DMS53 treated with DMSO at 0.1 percent for 48 hours (cell line): ENCODE data around the gene C16orf90.

Experiments
- DNase-seq: peaks from one replicate; lab custom pipeline; 2025; ENCODE audit not compliant: unreplicated experiment; lab: John Stamatoyannopoulos, UW

C16orf90 gene

DNA sequence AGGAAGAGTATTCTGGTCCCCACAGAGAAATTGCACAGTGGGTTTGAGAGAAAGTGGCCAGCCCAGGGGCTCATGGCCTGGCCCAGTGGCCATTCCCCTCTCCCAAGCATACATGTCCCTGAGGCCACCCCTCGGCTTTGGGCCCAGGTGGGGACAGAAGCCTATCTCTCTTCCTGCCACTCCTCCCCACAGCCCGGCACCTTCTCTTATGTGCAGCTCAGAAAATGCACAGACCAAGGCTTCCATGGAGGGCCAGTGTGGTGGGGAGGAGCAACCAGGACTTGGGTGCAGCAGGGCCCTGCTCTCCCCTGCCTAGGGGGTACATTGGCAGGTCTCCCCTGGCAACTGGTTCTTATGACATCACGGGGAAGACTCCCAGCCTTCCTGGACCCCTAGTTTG, at the start of gene C16orf90:
Gene C16orf90 (minus strand): TSS at position 314 of the 400 bp plus-strand sequence. CDS start 68 bp downstream, at position 246.
- no peak for DNase-seq

DNA sequence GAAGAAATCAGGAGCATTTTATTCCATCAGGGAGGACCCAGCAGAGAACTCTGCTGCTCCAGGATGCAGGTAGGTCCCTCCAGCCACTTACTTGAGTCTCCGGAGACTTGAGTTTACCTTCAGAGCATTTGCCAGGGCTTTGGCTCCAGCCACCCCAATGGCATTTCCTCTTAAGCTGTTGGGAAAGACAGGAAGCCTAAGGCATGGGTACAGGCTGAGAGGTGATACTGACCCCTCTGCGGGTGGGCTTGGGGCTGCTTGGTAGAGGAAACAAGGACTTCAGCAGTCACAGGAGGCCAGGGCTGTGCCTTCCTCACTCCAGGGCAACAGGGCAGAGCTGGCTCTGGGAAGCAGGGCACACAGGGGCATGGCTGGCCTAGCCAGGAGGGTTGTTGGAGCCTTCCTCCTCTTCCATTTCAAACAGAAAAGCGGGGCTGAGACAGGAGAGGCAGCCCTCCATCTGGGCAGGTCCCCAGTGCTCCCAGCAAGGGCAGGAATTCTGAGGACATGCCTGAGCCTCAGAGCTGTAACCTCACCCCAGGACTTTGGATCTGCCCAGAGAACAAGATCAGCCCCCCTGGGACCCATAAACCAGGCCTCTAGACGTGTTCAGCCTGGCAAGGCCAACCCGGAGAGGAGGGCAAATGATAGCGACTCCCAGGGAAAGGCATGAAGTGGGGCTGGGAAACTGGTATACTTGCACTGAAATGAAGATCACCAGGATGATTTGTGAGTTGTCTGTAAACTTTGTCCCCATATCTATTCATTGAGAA, 47.5 kb upstream of the C16orf90 start:
- DNase-seq = no peak

GRCh38 chr16:3541527-3542155, 46.4 kb upstream of the C16orf90 start:
- no peak for DNase-seq

GRCh38 chr16:3538222-3538621, 42.9 kb upstream of the C16orf90 start:
- no peak for DNase-seq

DNA sequence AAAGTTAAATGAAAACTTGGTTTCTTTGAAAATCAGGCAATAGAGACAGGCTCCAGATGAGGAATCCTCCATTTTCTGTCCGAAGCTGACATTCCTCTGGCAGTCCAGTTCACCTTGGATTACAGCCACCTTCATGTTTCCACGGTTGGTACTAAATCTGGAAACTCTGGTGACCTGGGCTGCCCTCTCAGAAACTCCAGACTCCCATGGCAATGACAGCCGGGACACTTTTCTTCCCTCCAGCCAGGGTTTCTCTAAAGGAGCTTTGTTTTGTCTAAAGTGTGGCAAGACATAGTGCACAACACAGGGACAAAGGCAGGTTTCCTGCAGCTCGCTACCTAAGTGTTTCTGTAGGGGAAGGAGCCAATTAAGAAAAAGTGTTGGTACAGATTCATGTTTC, 41.6 kb upstream of the C16orf90 start:
- DNase-seq = no peak

DNA sequence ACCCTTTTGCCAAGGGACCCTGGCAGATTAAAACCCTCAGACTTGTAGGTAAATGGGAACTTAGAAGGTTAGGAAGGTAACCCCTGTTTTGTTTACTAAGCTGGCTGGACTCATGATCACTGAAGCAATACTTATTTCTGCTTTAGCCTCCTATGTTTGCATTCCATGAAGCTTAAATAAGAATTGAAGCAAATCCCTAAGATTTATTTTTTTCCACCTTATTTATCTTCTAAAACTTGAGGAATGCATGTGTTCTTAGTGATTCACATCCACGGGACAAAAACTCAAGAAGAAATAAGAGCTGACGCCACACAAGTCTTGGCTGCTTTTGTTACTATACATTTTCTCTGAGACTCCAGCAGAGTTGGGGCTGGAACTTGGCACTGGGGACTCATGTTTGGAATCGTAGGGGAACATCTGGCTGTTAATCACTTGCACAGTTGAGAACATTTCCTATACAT, 41.0 kb upstream of the C16orf90 start:
- no peak for DNase-seq

DNA sequence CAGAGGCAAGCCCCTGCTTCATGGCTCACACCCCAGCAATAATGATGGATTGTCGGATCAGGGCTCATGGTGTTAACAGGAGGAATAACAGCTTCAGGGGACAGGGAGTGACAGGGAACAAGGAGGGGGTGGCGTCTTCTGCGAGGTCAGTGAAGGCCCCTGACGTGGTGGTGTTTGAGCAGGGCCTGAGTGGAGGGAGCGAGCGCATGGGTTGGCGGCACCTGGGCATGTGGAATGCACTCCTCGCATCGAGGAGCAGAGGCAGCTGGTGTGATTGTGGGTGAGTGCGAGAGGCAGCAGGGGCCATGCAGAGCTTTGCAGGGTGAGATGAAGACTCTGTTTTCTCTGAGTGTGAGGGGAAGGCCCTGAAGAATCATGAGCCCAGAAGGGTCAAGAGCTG, 38.8 kb upstream of the C16orf90 start:
- DNase-seq = no peak

DNA sequence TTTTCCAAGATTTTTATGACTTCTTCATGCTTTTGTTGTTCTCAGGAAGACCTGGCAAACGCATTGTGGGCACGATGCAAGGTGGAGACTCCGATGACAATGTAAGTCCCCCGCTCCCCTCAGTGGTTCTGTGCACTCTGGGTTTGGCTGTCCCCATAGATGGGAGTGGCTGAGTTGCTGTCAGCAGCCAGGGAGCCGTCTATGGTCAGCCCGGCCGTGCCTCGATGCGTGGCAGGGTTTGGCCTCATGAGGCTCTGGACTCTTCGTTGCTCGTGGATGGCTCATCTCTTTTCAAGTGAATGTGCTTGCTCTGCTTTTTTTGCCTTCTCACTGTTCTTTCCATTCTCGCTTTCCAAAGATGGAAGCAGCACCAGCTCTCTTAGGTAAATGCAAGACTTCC, 37.5 kb upstream of the C16orf90 start:
- no peak for DNase-seq

GRCh38 chr16:3530371-3530914, 35.2 kb upstream of the C16orf90 start:
- DNase-seq = no peak

DNA sequence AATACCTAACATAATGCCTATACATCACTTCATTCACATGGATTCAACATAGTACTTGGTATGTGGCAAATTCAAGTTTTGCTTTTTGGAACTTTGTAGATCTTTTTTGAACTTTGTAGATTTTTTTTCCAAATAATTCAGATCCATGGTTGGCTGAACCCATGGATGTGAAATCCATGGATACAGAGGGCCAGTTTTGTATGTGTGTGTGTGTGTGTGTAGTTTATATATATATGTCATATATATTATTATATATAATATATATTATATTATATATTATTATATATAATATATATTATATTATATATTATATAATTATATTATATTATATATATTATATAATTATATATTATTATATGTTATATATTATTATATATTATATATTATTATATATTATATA, 33.9 kb upstream of the C16orf90 start:
- no peak for DNase-seq

- DNase-seq = no peak
These were observed 33.1 kb upstream of the C16orf90 start for GRCh38 chr16:3528406-3528805.

- DNase-seq = peak; percentile 49
These were observed 32.0 kb upstream of the C16orf90 start for GRCh38 chr16:3527216-3527829.

- no peak for DNase-seq
These were observed 30.7 kb upstream of the C16orf90 start for GRCh38 chr16:3525951-3526350.

DNA sequence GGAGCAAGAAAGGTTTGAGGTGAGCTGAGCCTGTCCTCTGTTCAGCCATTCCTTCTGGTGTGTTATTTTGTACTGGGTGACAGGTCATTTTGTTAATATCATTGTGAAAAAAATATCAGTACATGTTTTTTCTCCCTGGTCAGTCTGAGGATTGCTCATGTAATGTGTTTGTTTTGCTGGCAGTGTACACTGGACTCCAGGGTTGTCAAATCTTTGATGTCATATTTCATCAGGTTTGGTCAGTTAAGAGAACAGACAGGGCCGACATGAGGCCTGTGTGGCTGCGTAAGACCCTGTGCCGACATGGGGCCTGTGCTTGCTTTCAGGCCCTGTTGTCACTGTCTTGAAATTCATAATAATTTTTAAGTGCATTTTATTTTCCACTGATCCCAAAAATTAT, 28.0 kb upstream of the C16orf90 start:
- no peak for DNase-seq

DNA sequence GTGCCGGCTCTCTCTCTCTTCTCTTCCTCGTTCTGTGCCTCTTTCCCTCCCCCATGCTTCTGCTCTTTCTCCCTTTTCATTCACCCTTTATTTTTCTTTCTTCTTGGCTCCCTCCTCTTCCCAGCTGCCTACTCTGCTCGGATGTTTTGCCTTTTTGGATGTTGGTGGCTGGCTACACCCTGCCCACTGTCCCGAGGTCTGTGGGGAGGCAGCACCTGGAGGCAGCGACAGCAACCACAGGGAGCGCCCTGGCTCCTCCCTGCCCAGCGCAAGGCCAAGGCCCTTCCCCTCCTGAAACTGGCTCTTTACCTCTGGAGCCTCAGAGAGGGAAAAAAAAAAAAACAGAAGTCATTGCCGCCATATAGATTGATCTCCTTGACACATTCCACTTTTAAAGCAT, 25.6 kb upstream of the C16orf90 start:
- no peak for DNase-seq

DNA sequence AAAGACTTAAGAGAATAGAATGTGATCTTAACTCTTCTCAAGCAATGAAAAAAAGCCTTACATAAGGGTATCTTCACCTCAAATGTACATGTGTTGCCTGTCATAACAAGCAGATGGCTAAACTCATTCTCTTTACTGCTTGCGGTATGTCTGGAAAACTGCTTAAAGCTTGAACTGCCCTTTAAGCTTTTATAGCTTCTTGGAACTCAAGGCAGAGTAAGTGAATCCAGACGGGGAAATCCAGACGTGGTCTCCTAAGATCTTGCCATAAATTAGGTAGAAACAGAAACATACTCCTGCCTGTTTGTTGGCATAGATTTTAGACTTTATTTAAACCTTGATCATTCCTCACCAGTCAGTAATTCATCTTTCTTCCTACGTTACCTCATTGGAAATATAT, 25.1 kb upstream of the C16orf90 start:
- no peak for DNase-seq

GRCh38 chr16:3519581-3519980, 24.3 kb upstream of the C16orf90 start:
- no peak for DNase-seq

DNA sequence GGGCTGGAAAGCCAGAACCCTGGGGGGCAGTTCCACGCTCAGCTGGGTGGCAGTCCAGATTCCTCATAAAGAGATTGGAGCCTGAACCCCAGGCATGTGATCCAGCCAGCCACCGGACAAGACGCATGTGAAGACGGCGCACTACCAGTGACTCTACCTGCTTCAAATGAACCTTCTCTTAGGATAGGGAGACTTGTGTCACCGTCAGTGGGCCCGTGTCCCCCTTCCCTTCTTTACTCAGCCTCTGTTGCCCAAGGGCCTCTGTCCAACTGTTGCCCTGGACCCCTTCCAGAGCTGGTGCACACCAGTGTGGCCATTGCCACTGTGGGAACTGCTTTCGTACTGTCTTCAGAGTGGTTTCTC, 23.7 kb upstream of the C16orf90 start:
- no peak for DNase-seq

- peak; percentile 27 for DNase-seq
These were observed 23.1 kb upstream of the C16orf90 start for GRCh38 chr16:3518292-3518985.

- no peak for DNase-seq
These were observed 20.6 kb upstream of the C16orf90 start for GRCh38 chr16:3515897-3516296.

GRCh38 chr16:3514621-3515020, 19.3 kb upstream of the C16orf90 start:
- no peak for DNase-seq
